Pancreas (tissue), 10 donors: ENCODE measurements around the gene LSR. TPM values are rescaled to one million over a fixed set of nuclear protein-coding genes. Genes with fewer than 3 reads are reported as not detected.

Experiments used
- ATAC-seq, 4 donors: fragments of 200-7000 bp; cut with Tn5 transposase; one replicate each; pipeline versions ENCODE4 v1.8.0 to v1.9.1; 2020; ENCODE audit warnings: mild to moderate bottlenecking in 4 of 4, moderate library complexity in 4 of 4
- DNase-seq, 6 donors: peaks; one replicate each; pipeline ENCODE4 v3.0.0-alpha.2; 2020
- FAIRE-seq: peaks from 2 replicates; lab custom pipeline; 2012; peaks lifted over from hg19 to GRCh38; lab: Jason Lieb, UNC
- H3K27ac ChIP-seq, 4 donors: fragments of 200-600 bp; sonication (generic); 1 replicate in 3 of 4; 2 replicates in 1 of 4; pipeline versions ENCODE4 v1.5.0 to v1.8.0; 2020
- H3K27me3 ChIP-seq, 4 donors: fragments of 200-600 bp; one replicate each; pipeline ENCODE4 v1.8.0; 2021
- H3K36me3 ChIP-seq, 3 donors: fragments of 200-600 bp; sonication (generic) in 1 of 3; one replicate each; pipeline versions ENCODE4 v1.5.0 to v1.8.0; 2020 to 2021
- H3K4me1 ChIP-seq, 3 donors: fragments of 200-600 bp; one replicate each; pipeline ENCODE4 v1.8.0; 2021
- H3K4me3 ChIP-seq, 4 donors: fragments of 200-600 bp; sonication (generic) in 2 of 4; one replicate each; pipeline versions ENCODE4 v1.5.0 to v1.8.0; 2020 to 2021
- H3K9me3 ChIP-seq, 4 donors: fragments of 200-600 bp; one replicate each; pipeline ENCODE4 v1.8.0; 2021
- CTCF ChIP-seq, 4 donors: fragments of 200-600 bp; sonication (generic) in 3 of 4; IDR thresholded peaks; one replicate each; pipeline versions ENCODE4 v1.5.0 to v1.8.0; 2021; ENCODE audit warnings: antibody characterized with exemption in 4 of 4
- WGBS, 2 donors: extraction: QIAGEN DNeasy Blood & Tissue Kit; methylation state at CpG; one replicate each; pipeline ENCODE4 v1.1.7; 2013; 5-methylcytosine and 5-hydroxymethylcytosine counted together
- intact Hi-C, 3 donors: fragments of 100-400 bp; cut with DNase I; formaldehyde crosslinking; loops; one replicate each; pipeline versions ENCODE4 v1.11.1 to v1.14.2; 2022
- polyA plus RNA-seq, 2 donors: library from polyadenylated mRNA; stranded (reverse); fragments of 200-250 nt; gene quantifications; one replicate each; pipeline ENCODE4 v1.2.3, GENCODE V29; 2013
- total RNA-seq, 6 donors: library from RNA; stranded (reverse); fragmentation: NEBNext Ultra II Directional in 4 of 6; extraction: Animal tissue kit (Norgen Biotek cat#: 25700) in 4 of 6; gene quantifications; one replicate each; pipeline versions ENCODE4 v1.2.1 to v1.2.4, GENCODE V29; 2021 to 2023
- donor health status: healthy with polysubstance abuse.
- donor health status: DM: no; HTN: no; CAD: no; lungs with moderate emphysema.
- donor health status: DM: no; HTN: no; CAD: no.
- donor health status: control.
- donor health status: control.
- donor health status: Bipolar disorder and iron deficiency.
- donor health status: DM: yes; HTN: yes; CAD: no.
- donor health status: DM: no; HTN: no; CAD: no.
- donor health status: DM: no; HTN: no; CAD: no.
- donor health status: DM: yes; HTN: yes; CAD: no.

The LSR gene
- total and polyA plus RNA-seq, 8 donors: 46.1 to 103 (median 66.9) TPM

- no peak for TF ChIP-seq CTCF (IDR thresholded peaks at IDR 0.05)
- FAIRE-seq (no peak), DNase-seq (peak; percentile 30 to 87 (median 58)), ATAC-seq (peak; percentile 71 to 89 (median 82))
- H3K27me3 ChIP-seq: no peaks in the 10 kb centered on the region
- H3K36me3 ChIP-seq: no peaks in the 10 kb centered on the region
- peaks cover 0 to 13% (median 0%) of the 10 kb centered on the region in 3 donors for H3K4me1 ChIP-seq
- H3K27ac ChIP-seq: peak overlapping the region in 3 of 4 donors; percentile 40 to 78 (median 64)
- intact Hi-C loops: no loop called here
- no peak overlapping the region for H3K4me3 ChIP-seq
- 31 to 32% methylated on average over 21 of the region's 21 CpGs for WGBS, 2 donors
- H3K9me3 ChIP-seq: no peaks in the 10 kb centered on the region
Observed at GRCh38 chr19:35213663-35214632, 34.9 kb upstream of the LSR start.

GRCh38 chr19:35214766-35215422 lies 33.9 kb upstream of the LSR start:
- WGBS, 2 donors: 78 to 83% methylated on average over 7 of the region's 7 CpGs
- H3K4me3 ChIP-seq: no peak overlapping the region
- no peaks in the 10 kb centered on the region for H3K36me3 ChIP-seq
- no peak for TF ChIP-seq CTCF (IDR thresholded peaks at IDR 0.05)
- DNase-seq (no peak), FAIRE-seq (no peak), ATAC-seq (no peak)
- intact Hi-C loops: no loop called here
- H3K4me1 ChIP-seq: peaks cover 0 to 13% (median 0%) of the 10 kb centered on the region in 3 donors
- H3K9me3 ChIP-seq: no peaks in the 10 kb centered on the region
- H3K27ac ChIP-seq: peak overlapping the region in 2 of 4 donors; percentile 64 to 78
- H3K27me3 ChIP-seq: no peaks in the 10 kb centered on the region

DNA sequence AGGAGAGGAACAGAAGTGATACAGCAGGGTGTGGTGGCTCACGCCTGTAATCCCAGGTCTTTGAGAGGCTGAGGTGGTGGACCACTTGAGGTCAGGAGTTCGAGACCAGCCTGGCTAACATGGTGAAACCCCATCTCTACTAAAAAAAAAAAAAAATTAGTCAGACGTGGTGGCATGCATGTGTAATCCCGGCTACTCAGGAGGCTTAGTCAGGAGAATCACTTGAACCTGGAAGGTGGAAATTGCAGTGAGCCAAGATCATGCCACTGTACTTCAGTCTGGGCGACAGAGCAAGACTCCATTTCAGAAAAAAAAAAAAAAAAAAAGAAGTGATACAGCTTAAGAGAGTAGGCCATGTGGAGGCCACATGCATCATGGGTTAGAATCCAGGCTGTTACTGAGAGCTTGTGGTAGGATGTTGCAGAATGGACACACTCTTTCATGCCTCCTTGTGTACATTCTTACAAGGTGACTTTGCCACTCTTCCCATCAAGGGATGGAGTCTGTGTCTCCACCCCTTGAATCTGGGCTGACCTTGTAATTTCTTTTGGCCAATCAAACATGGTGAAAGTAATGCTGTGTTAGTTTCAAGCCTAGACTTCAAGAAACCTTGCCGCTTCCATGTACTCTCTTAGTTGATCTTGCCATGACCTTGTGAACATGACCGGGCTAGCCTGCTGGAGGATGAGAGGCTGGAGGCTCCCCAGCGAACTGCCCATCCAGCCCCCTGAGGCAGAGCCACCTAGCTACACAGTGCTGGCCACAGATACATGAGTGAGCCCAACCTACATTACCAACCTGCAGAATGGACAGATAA lies 32.6 kb upstream of the LSR start:
- intact Hi-C loops: no loop called here
- Histone ChIP-seq H3K4me3 (no peak overlapping the region), H3K27me3 (no peaks in the 10 kb centered on the region), H3K27ac (no peak overlapping the region), H3K36me3 (no peaks in the 10 kb centered on the region), H3K4me1 (peaks cover 0 to 13% (median 0%) of the 10 kb centered on the region in 3 donors), H3K9me3 (no peaks in the 10 kb centered on the region)
- DNase-seq (no peak), ATAC-seq (no peak), FAIRE-seq (no peak)
- TF ChIP-seq CTCF (IDR thresholded peaks at IDR 0.05): no peak
- WGBS, 2 donors: 87 to 90% methylated on average over 8 of the region's 8 CpGs

- peaks cover 0 to 13% (median 0%) of the 10 kb centered on the region in 3 donors for H3K4me1 ChIP-seq
- H3K27ac ChIP-seq: peak overlapping the region in 1 of 4 donors; percentile 3
- peak in 1 of 4 donors; percentile 14 for ATAC-seq
Observed at GRCh38 chr19:35216833-35217648, 31.8 kb upstream of the LSR start.

More at GRCh38 chr19:35216833-35217648, 31.8 kb upstream of the LSR start:
- Histone ChIP-seq H3K4me3 (no peak overlapping the region), H3K9me3 (no peaks in the 10 kb centered on the region), H3K27me3 (no peaks in the 10 kb centered on the region), H3K36me3 (no peaks in the 10 kb centered on the region)
- FAIRE-seq (no peak), DNase-seq (peak in 3 of 6 donors; percentile 14 to 51 (median 18))
- TF ChIP-seq CTCF (IDR thresholded peaks at IDR 0.05): no peak
- 46 to 65% methylated on average over 3 of the region's 3 CpGs for WGBS, 2 donors
- intact Hi-C loops: no loop called here
